A549 (cell line): ENCODE data around the gene CUX1.

ENCODE experiments used
- CHD2 ChIP-seq: fragments of 150-350 bp; IDR thresholded peaks from 2 replicates; pipeline ENCODE4 v1.6.1; 2014; ENCODE audit warnings: low read length; ENCODE audit not compliant: partially characterized antibody
- EP300 ChIP-seq, 2 experiments: fragments of >200 bp; sonication (Bioruptor Twin); formaldehyde crosslinking; IDR thresholded peaks; 2 replicates in 1 of 2; 3 replicates in 1 of 2; pipeline ENCODE4 v1.6.1; 2016 to 2017
- GATA3 ChIP-seq: IDR thresholded peaks from 2 replicates; pipeline ENCODE4 v1.6.1; 2012; ENCODE audit warnings: borderline replicate concordance
- HDAC2 ChIP-seq: fragments of 200-600 bp; sonication (generic); IDR thresholded peaks from 2 replicates; pipeline ENCODE4 v1.6.1; 2016
- POLR2A ChIP-seq: IDR thresholded peaks from 2 replicates; pipeline ENCODE4 v1.6.1; 2012; ENCODE audit warnings: mild to moderate bottlenecking, low read length
- TP53 ChIP-seq: fragments of 250-450 bp; sonication (Bioruptor Pico); IDR thresholded peaks from 2 replicates; pipeline ENCODE4 v1.5.0; 2021; ENCODE audit warnings: mild to moderate bottlenecking, moderate library complexity
- TF ChIP-seq, protein P1 (sequence below): fragments of 200-600 bp; sonication (generic); IDR thresholded peaks from 2 replicates; pipeline ENCODE4 v1.6.1; 2016; ENCODE audit warnings: antibody characterized with exemption, mild to moderate bottlenecking, moderate library complexity
- TF ChIP-seq, protein P2 (sequence below): fragments of >200 bp; sonication (Bioruptor Twin); formaldehyde crosslinking; IDR thresholded peaks from 3 replicates; pipeline ENCODE4 v1.5.1; 2016
- TF ChIP-seq, protein P3 (sequence below): fragments of 450-650 bp; IDR thresholded peaks from 2 replicates; pipeline ENCODE4 v1.6.1; 2014; ENCODE audit warnings: antibody characterized with exemption

DNA sequence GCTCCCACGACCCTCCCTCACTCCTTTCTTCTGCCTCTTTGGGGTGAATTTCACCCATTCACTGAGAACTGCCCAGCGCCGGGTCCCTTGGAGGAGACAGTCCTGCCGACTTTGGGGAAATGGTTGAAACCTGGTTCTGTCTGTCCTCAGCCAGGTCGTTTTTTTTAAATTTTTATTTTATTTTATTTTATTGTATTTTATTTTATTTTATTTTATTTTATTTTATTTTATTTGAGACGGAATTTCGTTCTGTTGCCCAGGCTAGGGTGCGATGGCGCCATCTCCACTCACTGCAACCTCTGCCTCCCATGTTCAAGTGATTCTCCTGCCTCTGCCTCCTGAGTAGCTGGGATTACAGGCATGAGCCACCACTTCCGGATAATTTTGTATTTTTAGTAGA is 363.3 kb downstream of the CUX1 start:
- TF ChIP-seq, protein P1, sequence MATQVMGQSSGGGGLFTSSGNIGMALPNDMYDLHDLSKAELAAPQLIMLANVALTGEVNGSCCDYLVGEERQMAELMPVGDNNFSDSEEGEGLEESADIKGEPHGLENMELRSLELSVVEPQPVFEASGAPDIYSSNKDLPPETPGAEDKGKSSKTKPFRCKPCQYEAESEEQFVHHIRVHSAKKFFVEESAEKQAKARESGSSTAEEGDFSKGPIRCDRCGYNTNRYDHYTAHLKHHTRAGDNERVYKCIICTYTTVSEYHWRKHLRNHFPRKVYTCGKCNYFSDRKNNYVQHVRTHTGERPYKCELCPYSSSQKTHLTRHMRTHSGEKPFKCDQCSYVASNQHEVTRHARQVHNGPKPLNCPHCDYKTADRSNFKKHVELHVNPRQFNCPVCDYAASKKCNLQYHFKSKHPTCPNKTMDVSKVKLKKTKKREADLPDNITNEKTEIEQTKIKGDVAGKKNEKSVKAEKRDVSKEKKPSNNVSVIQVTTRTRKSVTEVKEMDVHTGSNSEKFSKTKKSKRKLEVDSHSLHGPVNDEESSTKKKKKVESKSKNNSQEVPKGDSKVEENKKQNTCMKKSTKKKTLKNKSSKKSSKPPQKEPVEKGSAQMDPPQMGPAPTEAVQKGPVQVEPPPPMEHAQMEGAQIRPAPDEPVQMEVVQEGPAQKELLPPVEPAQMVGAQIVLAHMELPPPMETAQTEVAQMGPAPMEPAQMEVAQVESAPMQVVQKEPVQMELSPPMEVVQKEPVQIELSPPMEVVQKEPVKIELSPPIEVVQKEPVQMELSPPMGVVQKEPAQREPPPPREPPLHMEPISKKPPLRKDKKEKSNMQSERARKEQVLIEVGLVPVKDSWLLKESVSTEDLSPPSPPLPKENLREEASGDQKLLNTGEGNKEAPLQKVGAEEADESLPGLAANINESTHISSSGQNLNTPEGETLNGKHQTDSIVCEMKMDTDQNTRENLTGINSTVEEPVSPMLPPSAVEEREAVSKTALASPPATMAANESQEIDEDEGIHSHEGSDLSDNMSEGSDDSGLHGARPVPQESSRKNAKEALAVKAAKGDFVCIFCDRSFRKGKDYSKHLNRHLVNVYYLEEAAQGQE = no peak
- no peak for TF ChIP-seq GATA3
- TF ChIP-seq CHD2 = no peak
- TF ChIP-seq TP53 (CRISPR knock-in tag) = no peak
- TF ChIP-seq, protein P2, sequence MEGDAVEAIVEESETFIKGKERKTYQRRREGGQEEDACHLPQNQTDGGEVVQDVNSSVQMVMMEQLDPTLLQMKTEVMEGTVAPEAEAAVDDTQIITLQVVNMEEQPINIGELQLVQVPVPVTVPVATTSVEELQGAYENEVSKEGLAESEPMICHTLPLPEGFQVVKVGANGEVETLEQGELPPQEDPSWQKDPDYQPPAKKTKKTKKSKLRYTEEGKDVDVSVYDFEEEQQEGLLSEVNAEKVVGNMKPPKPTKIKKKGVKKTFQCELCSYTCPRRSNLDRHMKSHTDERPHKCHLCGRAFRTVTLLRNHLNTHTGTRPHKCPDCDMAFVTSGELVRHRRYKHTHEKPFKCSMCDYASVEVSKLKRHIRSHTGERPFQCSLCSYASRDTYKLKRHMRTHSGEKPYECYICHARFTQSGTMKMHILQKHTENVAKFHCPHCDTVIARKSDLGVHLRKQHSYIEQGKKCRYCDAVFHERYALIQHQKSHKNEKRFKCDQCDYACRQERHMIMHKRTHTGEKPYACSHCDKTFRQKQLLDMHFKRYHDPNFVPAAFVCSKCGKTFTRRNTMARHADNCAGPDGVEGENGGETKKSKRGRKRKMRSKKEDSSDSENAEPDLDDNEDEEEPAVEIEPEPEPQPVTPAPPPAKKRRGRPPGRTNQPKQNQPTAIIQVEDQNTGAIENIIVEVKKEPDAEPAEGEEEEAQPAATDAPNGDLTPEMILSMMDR = no peak
- no peak for TF ChIP-seq HDAC2
- no peak for TF ChIP-seq EP300 (IDR thresholded peaks at IDR 0.05)
- no peak for TF ChIP-seq POLR2A
- TF ChIP-seq, protein P3, sequence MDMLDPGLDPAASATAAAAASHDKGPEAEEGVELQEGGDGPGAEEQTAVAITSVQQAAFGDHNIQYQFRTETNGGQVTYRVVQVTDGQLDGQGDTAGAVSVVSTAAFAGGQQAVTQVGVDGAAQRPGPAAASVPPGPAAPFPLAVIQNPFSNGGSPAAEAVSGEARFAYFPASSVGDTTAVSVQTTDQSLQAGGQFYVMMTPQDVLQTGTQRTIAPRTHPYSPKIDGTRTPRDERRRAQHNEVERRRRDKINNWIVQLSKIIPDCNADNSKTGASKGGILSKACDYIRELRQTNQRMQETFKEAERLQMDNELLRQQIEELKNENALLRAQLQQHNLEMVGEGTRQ = no peak
